IMR-90 (cell line): ENCODE data around the gene CTSH. TPM values are rescaled to one million over a fixed set of nuclear protein-coding genes. Genes with fewer than 3 reads are reported as not detected.

ENCODE experiments used
- BHLHE40 ChIP-seq: fragments of 150-350 bp; IDR thresholded peaks from 2 replicates; pipeline ENCODE4 v1.6.1; 2016; ENCODE audit warnings: mild to moderate bottlenecking, low read depth, low read length
- FOS ChIP-seq: fragments of 150-350 bp; IDR thresholded peaks from 2 replicates; pipeline ENCODE4 v1.6.1; 2016; ENCODE audit warnings: low read depth, low read length
- polyA plus RNA-seq, 3 experiments: library from polyadenylated mRNA; depleted of rRNA; stranded (reverse); fragments of >200 nt; gene quantifications; 2 replicates each; pipeline ENCODE4 v1.2.3, GENCODE V29; 2012; ENCODE audit warnings: low replicate concordance in 1 of 3
- total RNA-seq: library from RNA; depleted of rRNA; stranded (reverse); fragments of >200 nt; gene quantifications from 2 replicates; pipeline ENCODE4 v1.2.3, GENCODE V29; 2012

Gene CTSH
- total and polyA plus RNA-seq, 2 of the 4 experiments (the other 2 are of a cell fraction) = 11.7 to 13.9 TPM

DNA sequence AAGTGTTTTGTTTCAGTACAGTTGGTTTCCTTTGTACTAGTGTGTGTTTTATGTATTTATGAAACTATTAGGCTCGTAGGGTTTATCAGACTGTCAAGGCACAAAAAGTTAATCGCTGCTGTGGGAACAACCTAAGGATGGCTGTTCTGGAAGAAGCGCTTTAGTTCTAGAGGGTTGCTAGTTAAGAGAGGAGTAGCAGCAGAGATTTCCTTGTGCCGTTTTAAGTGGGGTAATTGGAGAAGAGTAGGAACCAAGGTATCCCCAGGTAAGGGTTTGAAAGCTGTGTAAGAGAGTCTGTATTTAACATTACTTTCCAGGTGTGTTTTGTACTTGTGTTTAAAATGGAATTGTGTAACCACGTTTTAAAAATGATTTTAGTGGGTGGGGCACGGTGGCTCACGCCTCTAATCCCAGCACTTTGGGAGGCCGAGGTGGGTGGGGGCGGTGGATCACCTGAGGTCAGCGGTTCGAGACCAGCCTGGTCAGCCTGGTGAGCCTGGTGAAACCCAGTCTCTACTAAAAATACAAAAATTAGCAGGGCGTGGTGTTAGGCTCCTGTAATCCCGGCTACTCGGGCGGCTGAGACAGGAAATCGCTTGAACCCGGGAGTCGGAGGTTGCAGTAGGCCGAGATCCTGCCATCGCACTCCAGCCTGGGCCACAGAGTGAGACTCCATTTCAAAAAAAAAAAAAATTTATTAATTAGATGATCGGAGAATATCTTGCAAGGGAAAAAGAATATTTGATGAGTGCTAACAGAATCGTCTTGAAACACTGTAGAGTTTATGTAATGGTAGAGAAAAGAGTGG, 69.5 kb downstream of the CTSH start (continued):
- TF ChIP-seq BHLHE40 = no peak
- no peak for TF ChIP-seq FOS
